ENCODE data around the gene ATP8B1. TPM values are rescaled to one million over a fixed set of nuclear protein-coding genes. Genes with fewer than 3 reads are reported as not detected.
"Not testable (repeated sequence)": the region's sequence is repeated elsewhere in the genome, so short reads cannot be mapped to it uniquely, and the experiment has no call there.

The ATP8B1 gene
- polyA plus RNA-seq, 3 donors: 21.6 to 23.0 (median 22.5) TPM

GRCh38 chr18:57827646-57828045 is 24.5 kb upstream of the ATP8B1 start:
- DNase-seq (ENCODE audit: extremely low read depth in 1 of 11, low read depth in 9 of 11, low spot score in 4 of 11): no peak

- DNase-seq (ENCODE audit: extremely low read depth in 1 of 11, low read depth in 9 of 11, low spot score in 4 of 11): no peak
Observed at GRCh38 chr18:57826252-57826651, 23.1 kb upstream of the ATP8B1 start.

- not testable (repeated sequence) for DNase-seq (ENCODE audit: extremely low read depth in 1 of 11, low read depth in 9 of 11, low spot score in 4 of 11)
Observed at GRCh38 chr18:57820583-57820982, 17.5 kb upstream of the ATP8B1 start.

- peak in 4 of 11 donors; percentile 28 to 51 (median 41) for DNase-seq (ENCODE audit: extremely low read depth in 1 of 11, low read depth in 9 of 11, low spot score in 4 of 11)
Observed at GRCh38 chr18:57819671-57820460, 16.8 kb upstream of the ATP8B1 start.

GRCh38 chr18:57819119-57819518 is 16.0 kb upstream of the ATP8B1 start:
- no peak for DNase-seq (ENCODE audit: extremely low read depth in 1 of 11, low read depth in 9 of 11, low spot score in 4 of 11)

- DNase-seq (ENCODE audit: extremely low read depth in 1 of 11, low read depth in 9 of 11, low spot score in 4 of 11): no peak
Observed at GRCh38 chr18:57816208-57816954, 13.3 kb upstream of the ATP8B1 start.

- no peak for DNase-seq (ENCODE audit: extremely low read depth in 1 of 11, low read depth in 9 of 11, low spot score in 4 of 11)
Observed at GRCh38 chr18:57814555-57814954, 11.4 kb upstream of the ATP8B1 start.

GRCh38 chr18:57813245-57813644 is 10.1 kb upstream of the ATP8B1 start:
- no peak for DNase-seq (ENCODE audit: extremely low read depth in 1 of 11, low read depth in 9 of 11, low spot score in 4 of 11)

GRCh38 chr18:57812126-57812477 is 9.0 kb upstream of the ATP8B1 start:
- DNase-seq (ENCODE audit: extremely low read depth in 1 of 11, low read depth in 9 of 11, low spot score in 4 of 11): no peak

- DNase-seq (ENCODE audit: extremely low read depth in 1 of 11, low read depth in 9 of 11, low spot score in 4 of 11): no peak
Observed at GRCh38 chr18:57811477-57812125, 8.5 kb upstream of the ATP8B1 start.

- DNase-seq (ENCODE audit: extremely low read depth in 1 of 11, low read depth in 9 of 11, low spot score in 4 of 11): no peak
Observed at GRCh38 chr18:57809190-57809589, 6.1 kb upstream of the ATP8B1 start.

GRCh38 chr18:57807336-57808117 is 4.4 kb upstream of the ATP8B1 start:
- DNase-seq (ENCODE audit: extremely low read depth in 1 of 11, low read depth in 9 of 11, low spot score in 4 of 11): no peak

- DNase-seq (ENCODE audit: extremely low read depth in 1 of 11, low read depth in 9 of 11, low spot score in 4 of 11): no peak
Observed at GRCh38 chr18:57806978-57807285, 3.8 kb upstream of the ATP8B1 start.

- DNase-seq (ENCODE audit: extremely low read depth in 1 of 11, low read depth in 9 of 11, low spot score in 4 of 11): no peak
Observed at GRCh38 chr18:57806201-57806977, 3.3 kb upstream of the ATP8B1 start.

- no peak for DNase-seq (ENCODE audit: extremely low read depth in 1 of 11, low read depth in 9 of 11, low spot score in 4 of 11)
Observed at GRCh38 chr18:57805117-57805516, 2.0 kb upstream of the ATP8B1 start.

- DNase-seq (ENCODE audit: extremely low read depth in 1 of 11, low read depth in 9 of 11, low spot score in 4 of 11): no peak
Observed at GRCh38 chr18:57804557-57804956, 1.4 kb upstream of the ATP8B1 start.

- DNase-seq (ENCODE audit: extremely low read depth in 1 of 11, low read depth in 9 of 11, low spot score in 4 of 11): no peak
Observed at GRCh38 chr18:57802213-57803102, 657 bp downstream of the ATP8B1 start.

GRCh38 chr18:57801761-57802212 is 1.3 kb downstream of the ATP8B1 start:
- DNase-seq (ENCODE audit: extremely low read depth in 1 of 11, low read depth in 9 of 11, low spot score in 4 of 11): no peak

Data from renal cortex interstitium (tissue), 11 donors.